PC-9 (cell line): ENCODE measurements around the gene UBQLN1. TPM values are rescaled to one million over a fixed set of nuclear protein-coding genes. Genes with fewer than 3 reads are reported as not detected.
A peak's percentile ranks its signal among the peaks of the same experiment; 100 is the strongest.

ENCODE experiments used
- Bru-seq: library from RNA; stranded (reverse); fragments of 400-500 nt; gene quantifications from one replicate; lab custom pipeline; 2021; lab: Mats Ljungman, UMichigan
- BruChase-seq, 2 experiments: library from RNA; stranded (reverse); fragments of 400-500 nt; gene quantifications; one replicate each; lab custom pipeline; 2021; lab: Mats Ljungman, UMichigan
- BruUV-seq: library from RNA; stranded (reverse); fragments of 400-500 nt; replicated peaks from 2 replicates; lab custom pipeline; 2021; lab: Mats Ljungman, UMichigan
- CTCF ChIA-PET: fragments of 300-600 bp; sonication (Branson Sonifier 250); formaldehyde crosslinking; loops from one replicate; lab custom pipeline; 2022; ENCODE audit warnings: antibody characterized with exemption; lab: Charles Lee
- POLR2A ChIA-PET: fragments of 300-600 bp; sonication (Branson Sonifier 250); formaldehyde crosslinking; loops from one replicate; lab custom pipeline; 2022; ENCODE audit warnings: antibody characterized with exemption; ENCODE audit not compliant: unreplicated experiment; lab: Charles Lee
- DNase-seq, 2 experiments: peaks; one replicate each; pipeline versions ENCODE4 v3.0.0 to v3.0.0-alpha.2; 2015 to 2022; ENCODE audit warnings: mixed read lengths in 1 of 2
- H2AFZ ChIP-seq: fragments of 200-600 bp; sonication (generic); 2 replicates; pipeline ENCODE4 v1.8.1; 2017; ENCODE audit warnings: antibody characterized with exemption
- H3F3A ChIP-seq: fragments of 200-600 bp; sonication (generic); 2 replicates; pipeline ENCODE4 v1.8.1; 2017; ENCODE audit warnings: antibody characterized with exemption, mild to moderate bottlenecking, low read depth; ENCODE audit not compliant: insufficient read depth
- H3K27ac ChIP-seq: fragments of 200-600 bp; sonication (generic); 2 replicates; pipeline ENCODE4 v1.6.1; 2016; ENCODE audit warnings: mixed run types
- H3K27me3 ChIP-seq: fragments of 200-600 bp; sonication (generic); 2 replicates; pipeline ENCODE4 v1.6.1; 2016; ENCODE audit warnings: low read depth, mixed run types; ENCODE audit not compliant: insufficient read depth
- H3K36me3 ChIP-seq: fragments of 200-600 bp; sonication (generic); 2 replicates; pipeline ENCODE4 v1.6.1; 2016; ENCODE audit warnings: low read depth, mixed run types
- H3K4me1 ChIP-seq: fragments of 200-600 bp; sonication (generic); replicated peaks from 2 replicates; pipeline ENCODE4 v1.6.1; 2016; ENCODE audit warnings: mixed run types; ENCODE audit not compliant: insufficient read depth
- H3K4me2 ChIP-seq: fragments of 200-600 bp; sonication (generic); 2 replicates; pipeline ENCODE4 v1.6.1; 2017; ENCODE audit warnings: mixed run types
- H3K4me3 ChIP-seq: fragments of 200-600 bp; sonication (generic); 2 replicates; pipeline ENCODE4 v1.6.1; 2016; ENCODE audit warnings: mixed run types
- H3K79me2 ChIP-seq: fragments of 200-600 bp; sonication (generic); 2 replicates; pipeline ENCODE4 v1.6.1; 2017; ENCODE audit warnings: low read depth, mixed run types
- H3K9me2 ChIP-seq: fragments of 200-600 bp; sonication (generic); 2 replicates; pipeline ENCODE4 v1.8.1; 2017; ENCODE audit warnings: mild to moderate bottlenecking; ENCODE audit not compliant: insufficient read depth
- H3K9me3 ChIP-seq: fragments of 200-600 bp; sonication (generic); 2 replicates; pipeline ENCODE4 v1.8.1; 2016; ENCODE audit warnings: low read depth; ENCODE audit not compliant: insufficient read depth
- H4K20me1 ChIP-seq: fragments of 200-600 bp; sonication (generic); 2 replicates; pipeline ENCODE4 v1.8.1; 2017; ENCODE audit not compliant: insufficient read depth
- CTCF ChIP-seq: fragments of 200-600 bp; sonication (generic); conservative IDR thresholded peaks from 2 replicates; pipeline ENCODE4 v1.6.1; 2017; ENCODE audit warnings: mixed run types, antibody characterized with exemption, mild to moderate bottlenecking, moderate library complexity
- EZH2 ChIP-seq: fragments of 200-600 bp; sonication (generic); IDR thresholded peaks from 2 replicates; pipeline ENCODE4 v1.8.0; 2017; ENCODE audit warnings: antibody characterized with exemption, low read depth
- intact Hi-C: fragments of 100-400 bp; cut with micrococcal nuclease; formaldehyde crosslinking; loops from one replicate; pipeline ENCODE4 v1.10.0; 2022; ENCODE audit not compliant: unreplicated experiment
- long read RNA-seq: library from polyadenylated mRNA; stranded (forward); transcript quantifications from one replicate; pipeline ENCODE4 v2.0.0, GENCODE V29; 2022
- total RNA-seq: library from RNA; stranded (reverse); gene quantifications from 2 replicates; pipeline ENCODE4 v1.2.3, GENCODE V29; 2021

UBQLN1 gene
- total RNA-seq (118 and 129 TPM in 2 replicates), Bru-seq, nascent RNA (percentile 97 among the genes with signal in this experiment), BruChase-seq, experiment 1, labeled RNA remaining after a 2-hour chase (percentile 95 among the genes with signal in this experiment), BruChase-seq, experiment 2, labeled RNA remaining after a 6-hour chase (percentile 97 among the genes with signal in this experiment)
- long read RNA-seq, full-length matches to known transcripts = 95 of 125 reads
- long read RNA-seq, partial matches to known transcripts = 4 of 125 reads
- long read RNA-seq, other reads (novel, unspliced or antisense) = 26 of 125 reads

- Histone ChIP-seq H4K20me1 (peaks cover 38% of the 10 kb centered on the region), H2AFZ (peak within 1 kb of the TSS; percentile 94), H3K4me1 (peaks cover 15% of the 10 kb centered on the region), H3K27me3 (no peaks in the 10 kb centered on the region), H3K9me3 (no peaks in the 10 kb centered on the region), H3F3A (no peaks in the 10 kb centered on the region), H3K9me2 (no peaks in the 10 kb centered on the region), H3K4me2 (peak within 1 kb of the TSS; percentile 90), H3K4me3 (peak within 1 kb of the TSS; percentile 93), H3K79me2 (peaks cover 48% of the 10 kb centered on the region), H3K36me3 (0 out of 2 replicates have a peak, but pooled peaks cover 2% of the 10 kb centered on the region), H3K27ac (peak within 1 kb of the TSS; percentile 95)
- BruUV-seq = no TSS peak
- POLR2A ChIA-PET = interaction anchor here (0.5 to 0.7 kb wide), 4 partner anchors 225 to 1903 kb away, joined by 3 read pairs; no protein-coding TSS in a partner anchor
- peak; percentile 73 to 89 for DNase-seq
- intact Hi-C loops = loop anchor here (5.0 to 10.0 kb wide), 2 partner anchors 107 to 276 kb away; partner anchors contain the start of gene GKAP1
- CTCF ChIA-PET = no interaction called here
- TF ChIP-seq CTCF = no peak
- no peak for TF ChIP-seq EZH2
Measured at GRCh38 chr9:83707768-83708514, at the start of gene UBQLN1. UBQLN1 (minus strand) TSS chr9:83707958; CDS start chr9:83707679, 279 bp downstream.

- H3K27ac ChIP-seq = no peak overlapping the region
- no peaks in the 10 kb centered on the region for H3K36me3 ChIP-seq
- no peaks in the 10 kb centered on the region for H4K20me1 ChIP-seq
- no peaks in the 10 kb centered on the region for H3K27me3 ChIP-seq
- H3K4me3 ChIP-seq = no peak overlapping the region
- no peaks in the 10 kb centered on the region for H3K4me1 ChIP-seq
- H3K9me2 ChIP-seq = no peaks in the 10 kb centered on the region
- POLR2A ChIA-PET = no interaction called here
- no peak overlapping the region for H3K4me2 ChIP-seq
- H3K79me2 ChIP-seq = no peaks in the 10 kb centered on the region
- no peak overlapping the region for H2AFZ ChIP-seq
- intact Hi-C loops = no loop called here
- H3F3A ChIP-seq = no peaks in the 10 kb centered on the region
- DNase-seq = no peak
- TF ChIP-seq EZH2 = no peak
- no peak for TF ChIP-seq CTCF
- CTCF ChIA-PET = interaction anchor here (0.6 kb wide), 1 partner anchor 12 kb away, joined by 3 read pairs; no protein-coding TSS in a partner anchor
- no TSS peak for BruUV-seq
- H3K9me3 ChIP-seq = no peaks in the 10 kb centered on the region
Measured at GRCh38 chr9:83754383-83754977, 46.7 kb upstream of the UBQLN1 start.

- Histone ChIP-seq H3K9me3 (no peaks in the 10 kb centered on the region), H3K9me2 (no peaks in the 10 kb centered on the region), H3K4me1 (no peaks in the 10 kb centered on the region), H4K20me1 (no peaks in the 10 kb centered on the region), H3K36me3 (no peaks in the 10 kb centered on the region), H3K4me3 (no peak overlapping the region), H3K79me2 (no peaks in the 10 kb centered on the region), H3K27ac (no peak overlapping the region), H2AFZ (no peak overlapping the region), H3F3A (no peaks in the 10 kb centered on the region), H3K27me3 (no peaks in the 10 kb centered on the region), H3K4me2 (no peak overlapping the region)
- ChIA-PET POLR2A (no interaction called here), CTCF (no interaction called here)
- TF ChIP-seq EZH2 = no peak
- TF ChIP-seq CTCF = no peak
- DNase-seq = no peak
- no TSS peak for BruUV-seq
- intact Hi-C loops = no loop called here
Measured at GRCh38 chr9:83749706-83750105, 41.9 kb upstream of the UBQLN1 start.
